Hindlimb muscle (tissue), 1 donor: ENCODE data around the gene ZNF668. TPM values are rescaled to one million over a fixed set of nuclear protein-coding genes. Genes with fewer than 3 reads are reported as not detected.
A peak's percentile ranks its signal among the peaks of the same experiment; 100 is the strongest.

Experiments used
- DNase-seq: peaks from one replicate; pipeline ENCODE4 v3.0.0-alpha.2; 2013
- polyA plus RNA-seq: library from polyadenylated mRNA; unstranded; fragments of 120-200 nt; gene quantifications from one replicate; pipeline ENCODE4 v1.2.1, GENCODE V29; 2013; ENCODE audit not compliant: insufficient read length

Gene ZNF668
- 11.2 TPM for polyA plus RNA-seq

DNA sequence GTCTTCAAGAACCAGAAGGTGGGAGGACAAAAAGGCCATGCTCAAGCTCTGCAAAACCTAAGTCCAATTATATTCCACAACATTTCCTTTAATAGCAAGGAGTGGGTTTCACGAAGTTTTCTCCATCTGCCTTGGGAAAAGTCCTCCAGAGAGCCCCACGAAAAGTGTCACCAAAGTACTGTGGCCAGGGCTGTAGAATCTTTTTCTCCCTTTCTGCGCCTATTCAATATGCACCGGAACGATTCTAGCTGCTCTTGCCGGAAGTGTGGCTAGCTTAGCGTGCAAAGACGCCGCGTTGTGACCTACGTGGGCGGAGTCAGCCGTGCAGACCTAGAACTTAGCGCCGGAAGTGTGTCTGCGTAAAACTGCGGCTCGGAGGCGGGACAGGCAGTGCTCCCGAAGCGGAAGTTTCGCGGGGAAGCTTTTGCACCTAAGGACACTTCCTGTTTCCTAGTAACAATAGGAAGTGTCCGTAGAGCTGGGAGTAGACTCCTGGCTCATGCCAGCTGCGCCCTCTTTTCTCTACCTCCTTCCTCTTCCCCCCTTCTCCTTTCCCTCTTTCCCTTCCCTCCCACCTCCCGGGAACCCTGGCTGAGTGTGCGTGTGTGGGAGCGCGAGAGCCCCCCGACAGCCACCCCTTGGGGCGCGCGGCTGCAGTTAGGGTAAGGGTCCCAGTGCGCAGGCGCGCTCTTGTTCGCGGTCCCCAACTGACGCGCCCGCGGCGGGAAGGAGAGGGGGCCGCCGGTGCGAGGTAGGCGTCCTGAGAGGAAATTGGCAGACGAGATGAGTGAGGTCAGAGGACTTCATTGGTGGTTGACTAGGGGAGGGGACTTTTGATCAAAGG is at the start of gene ZNF668, which contains the start of gene ZNF646:
TSS of gene ZNF668 (minus strand) at position 271 of the 844 bp plus-strand sequence. CDS start 9,781 bp downstream, outside the sequence.
TSS of gene ZNF646 (plus strand) at position 453 of the 844 bp plus-strand sequence. CDS start 1,903 bp downstream, outside the sequence.
- peak; percentile 99 for DNase-seq

DNA sequence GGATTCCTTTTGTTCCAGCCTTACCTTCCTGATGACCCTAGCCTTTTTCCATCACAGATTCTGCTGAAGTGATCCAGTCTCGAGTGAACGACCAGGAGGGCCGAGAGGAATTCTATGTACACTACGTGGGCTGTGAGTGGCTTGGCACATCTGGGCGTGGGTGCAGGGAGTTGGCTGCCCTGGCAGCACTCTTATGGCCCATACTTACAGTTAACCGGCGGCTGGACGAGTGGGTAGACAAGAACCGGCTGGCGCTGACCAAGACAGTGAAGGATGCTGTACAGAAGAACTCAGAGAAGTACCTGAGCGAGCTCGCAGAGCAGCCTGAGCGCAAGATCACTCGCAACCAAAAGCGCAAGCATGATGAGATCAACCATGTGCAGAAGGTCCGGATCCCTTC is 46.1 kb upstream of the ZNF668 start:
- DNase-seq: no peak

DNA sequence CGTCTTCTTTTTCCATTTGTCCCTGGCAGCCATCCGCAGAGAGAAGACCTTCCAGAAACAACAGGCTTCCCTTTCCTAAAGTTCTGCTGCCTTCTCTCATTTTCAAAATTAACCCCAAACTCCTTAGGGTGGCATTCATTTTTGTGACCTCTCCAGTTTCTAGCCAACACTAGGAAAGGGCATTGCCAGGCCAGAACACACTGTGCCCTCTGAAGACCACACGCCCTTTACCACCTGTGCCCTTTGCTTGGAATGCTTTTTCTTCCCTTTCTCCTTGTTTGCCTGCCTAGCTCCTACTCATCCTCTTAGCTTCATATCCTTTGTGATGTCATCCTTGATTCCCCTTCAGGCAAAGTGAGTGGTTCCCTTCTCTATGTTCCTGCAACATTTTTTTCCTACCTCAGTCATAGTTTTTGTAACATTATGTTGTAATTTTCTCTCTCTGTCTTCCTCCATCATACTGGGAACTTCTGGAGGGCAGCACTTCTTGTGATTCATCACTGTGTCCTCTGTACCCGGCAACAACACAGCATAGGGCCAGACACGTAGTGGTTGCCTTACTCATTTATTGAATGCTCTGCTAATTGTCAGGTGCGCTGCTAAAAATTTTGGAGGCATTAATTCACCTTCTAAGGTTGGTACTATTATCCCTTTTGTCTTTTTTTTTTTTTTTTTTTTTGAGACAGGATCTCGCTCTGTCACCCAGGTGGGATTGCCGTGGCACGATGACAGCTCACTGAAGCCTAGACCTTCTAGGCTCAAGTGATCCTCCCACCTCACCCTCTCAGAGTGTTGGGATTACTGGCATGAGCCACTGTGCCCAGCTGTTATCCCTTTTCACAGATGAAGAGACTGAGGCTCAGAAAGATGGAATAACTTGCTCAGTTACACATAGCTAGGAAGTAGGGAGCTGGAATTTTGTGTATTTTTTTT is 44.4 kb upstream of the ZNF668 start:
- DNase-seq: no peak

DNA sequence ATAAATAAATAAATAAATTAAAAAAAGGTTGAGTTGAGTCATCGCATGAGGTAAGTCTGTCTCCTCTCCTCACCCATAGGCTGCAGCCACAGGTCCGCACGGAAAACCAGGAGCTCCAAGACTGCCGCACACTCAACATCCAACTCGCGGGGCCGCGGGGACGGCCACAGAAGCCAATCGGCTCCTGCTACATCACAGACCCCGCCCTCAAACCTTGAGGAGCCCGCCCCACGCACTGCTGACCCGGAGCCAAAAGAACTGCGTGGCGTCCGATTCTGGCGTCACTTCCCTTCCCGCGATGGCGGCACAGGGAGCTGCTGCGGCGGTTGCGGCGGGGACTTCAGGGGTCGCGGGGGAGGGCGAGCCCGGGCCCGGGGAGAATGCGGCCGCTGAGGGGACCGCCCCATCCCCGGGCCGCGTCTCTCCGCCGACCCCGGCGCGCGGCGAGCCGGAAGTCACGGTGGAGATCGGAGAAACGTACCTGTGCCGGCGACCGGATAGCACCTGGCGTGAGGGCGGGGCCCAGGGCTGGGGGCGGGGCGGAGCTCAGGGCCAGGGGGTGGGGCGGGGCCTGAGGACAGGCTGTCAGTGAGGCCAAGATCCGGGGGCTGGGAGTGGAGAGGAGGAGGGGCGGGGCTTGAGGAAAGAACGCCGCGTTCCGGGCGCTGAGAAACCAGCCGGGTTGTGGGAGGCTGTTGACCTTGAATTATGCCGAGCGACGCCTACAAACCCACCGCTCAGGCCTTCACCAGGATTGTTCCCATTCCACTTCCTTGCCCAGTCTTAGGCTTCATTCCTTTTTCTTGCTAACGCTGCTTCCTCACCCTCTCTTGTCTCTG is 43.6 kb upstream of the ZNF668 start, which contains the start of gene KAT8:
TSS of gene KAT8 (plus strand) at position 281 of the 839 bp plus-strand sequence. CDS start at position 299, 18 bp downstream.
- peak; percentile 98 for DNase-seq

DNA sequence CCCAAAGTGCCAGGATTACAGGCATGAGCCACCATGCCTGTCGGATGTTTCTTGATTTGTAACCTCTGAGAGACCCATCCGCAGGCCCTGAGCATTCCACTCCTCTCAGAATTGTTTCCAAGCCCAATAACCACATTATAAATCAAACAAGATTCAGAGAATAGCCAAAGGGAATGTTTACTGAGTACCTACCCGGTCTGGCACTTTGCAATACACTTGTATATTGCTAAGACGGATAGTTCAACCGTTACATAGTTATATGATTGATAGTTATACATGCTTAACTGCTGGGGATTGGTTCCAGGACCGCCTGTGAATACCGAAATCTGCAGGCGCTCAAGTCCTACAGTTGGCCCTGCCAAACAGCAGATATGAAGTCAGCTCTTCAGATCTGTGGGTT is 40.4 kb upstream of the ZNF668 start:
- DNase-seq: no peak

DNA sequence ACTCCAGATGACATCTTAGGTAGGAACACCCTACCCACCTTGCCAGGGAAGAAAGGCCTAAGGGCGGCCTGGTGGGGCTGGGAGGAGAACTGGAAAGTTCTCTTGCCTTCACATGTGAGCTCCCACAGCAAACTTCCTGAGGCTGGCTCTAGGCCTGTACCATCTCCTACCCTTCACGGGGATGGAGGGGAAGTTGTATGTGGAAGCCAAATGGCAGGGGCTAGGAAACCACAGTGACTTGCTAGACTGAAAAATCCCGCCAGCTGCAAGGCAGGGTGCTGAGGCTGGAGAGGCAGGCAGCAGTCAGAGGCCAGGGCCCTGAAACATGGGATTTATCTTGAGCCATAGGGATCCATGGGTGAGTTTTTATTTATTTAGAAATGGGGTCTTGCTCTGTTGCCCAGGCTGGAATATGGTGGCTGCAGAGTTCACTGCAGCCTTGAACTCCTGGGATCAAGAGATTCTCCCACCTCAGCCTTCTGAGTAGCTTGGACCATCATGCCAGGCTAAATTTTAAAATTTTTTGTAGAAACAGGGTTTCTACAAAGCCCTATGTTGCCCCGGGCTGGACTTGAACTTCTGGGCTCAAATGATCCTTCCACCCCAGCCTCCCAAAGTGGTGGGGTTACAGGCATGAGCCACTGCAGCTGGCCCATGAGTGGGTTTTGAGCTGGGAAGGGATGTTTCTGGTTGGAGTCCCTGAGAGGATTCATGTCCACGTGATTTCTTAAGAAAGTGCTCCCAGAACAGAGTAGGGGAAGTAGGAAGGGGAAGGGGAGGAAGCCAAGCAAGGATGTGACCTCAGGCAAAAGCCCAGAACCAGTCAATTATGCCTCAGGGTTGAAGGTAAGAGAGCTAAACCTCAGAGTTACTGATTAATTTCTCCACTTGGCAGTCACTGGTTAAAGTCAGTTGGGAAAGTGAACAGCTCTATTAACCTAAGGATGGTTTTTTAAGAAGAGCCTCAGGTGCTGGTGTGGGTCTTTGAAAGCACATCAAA is 39.4 kb upstream of the ZNF668 start:
- no peak for DNase-seq

DNA sequence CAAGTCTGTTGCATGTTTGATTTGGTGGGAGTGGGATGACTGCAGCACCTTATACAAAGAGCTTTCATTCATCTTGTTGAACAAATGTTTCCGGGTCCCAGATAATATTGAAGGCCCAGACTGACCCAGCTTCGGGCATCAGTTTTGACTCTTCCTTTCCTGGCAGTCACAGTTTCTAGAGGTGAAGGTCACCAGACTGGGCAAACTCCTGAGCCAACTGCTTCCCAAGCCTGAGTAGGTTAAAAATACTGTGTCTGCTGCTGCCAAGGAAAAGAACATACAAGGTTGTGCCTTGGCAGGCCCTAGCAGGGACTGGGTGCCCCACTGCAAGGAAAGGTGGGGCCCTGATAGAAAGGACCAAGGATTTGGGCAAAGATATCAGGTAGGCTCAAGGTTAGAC is 38.7 kb upstream of the ZNF668 start:
- no peak for DNase-seq

DNA sequence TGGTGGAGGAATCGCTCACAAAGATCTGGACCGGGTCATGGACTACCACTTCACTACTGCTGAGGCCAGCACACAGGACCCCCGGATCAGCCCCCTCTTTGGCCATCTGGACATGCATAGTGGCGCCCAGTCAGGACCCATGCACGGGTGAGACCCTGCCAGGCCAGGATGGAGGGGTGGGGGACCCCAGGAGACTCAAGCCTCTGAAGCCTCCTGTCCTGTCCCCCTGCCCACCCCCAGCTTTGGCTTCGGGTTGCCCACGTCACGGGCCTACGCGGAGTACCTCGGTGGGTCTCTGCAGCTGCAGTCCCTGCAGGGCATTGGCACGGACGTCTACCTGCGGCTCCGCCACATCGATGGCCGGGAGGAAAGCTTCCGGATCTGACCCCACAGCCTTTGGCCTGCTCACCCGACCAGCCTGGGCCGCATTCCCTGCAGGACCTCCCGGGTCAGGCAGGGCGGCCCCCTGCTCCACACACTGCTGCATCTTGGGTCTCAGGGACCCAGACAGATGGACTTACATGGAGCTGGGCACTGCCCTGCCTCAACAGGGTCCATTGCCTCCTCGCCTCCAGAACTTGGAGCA is 37.9 kb upstream of the ZNF668 start:
- DNase-seq: no peak

DNA sequence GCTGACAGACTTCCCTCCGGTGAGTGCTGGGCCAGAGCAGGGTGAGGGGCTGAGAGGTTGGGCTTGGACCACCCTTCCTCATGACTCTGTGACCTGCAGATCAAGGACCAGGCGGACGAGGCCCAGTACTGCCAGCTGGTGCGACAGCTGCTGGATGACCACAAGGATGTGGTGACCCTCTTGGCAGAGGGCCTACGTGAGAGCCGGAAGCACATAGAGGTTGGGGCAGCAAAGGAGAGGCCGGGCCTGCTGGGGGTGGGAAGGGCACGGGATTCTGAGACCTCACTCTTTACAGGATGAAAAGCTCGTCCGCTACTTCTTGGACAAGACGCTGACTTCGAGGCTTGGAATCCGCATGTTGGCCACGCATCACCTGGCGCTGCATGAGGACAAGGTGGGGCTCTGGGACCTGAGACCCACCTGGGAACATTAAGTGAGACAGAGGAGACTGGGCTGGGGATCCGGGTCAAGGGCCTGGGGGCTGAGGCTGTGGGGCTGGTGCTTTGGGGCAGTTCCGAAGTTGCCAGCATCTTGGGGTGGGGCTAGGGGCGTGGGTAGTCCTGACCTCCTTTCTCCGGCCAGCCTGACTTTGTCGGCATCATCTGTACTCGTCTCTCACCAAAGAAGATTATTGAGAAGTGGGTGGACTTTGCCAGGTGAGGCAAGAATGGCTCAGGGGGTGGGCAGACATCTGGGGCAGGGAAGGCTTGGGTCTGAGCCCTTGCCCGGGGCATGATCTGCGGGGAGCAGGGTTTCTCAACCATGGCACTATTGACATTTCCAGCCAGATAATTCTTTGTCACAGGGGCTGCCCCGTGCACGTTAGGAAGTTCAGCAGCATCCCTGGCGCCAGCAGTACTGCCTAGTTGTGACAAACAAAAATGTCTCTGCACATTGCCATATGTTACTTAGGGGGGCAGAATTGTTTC is 36.3 kb upstream of the ZNF668 start:
- DNase-seq: no peak

DNA sequence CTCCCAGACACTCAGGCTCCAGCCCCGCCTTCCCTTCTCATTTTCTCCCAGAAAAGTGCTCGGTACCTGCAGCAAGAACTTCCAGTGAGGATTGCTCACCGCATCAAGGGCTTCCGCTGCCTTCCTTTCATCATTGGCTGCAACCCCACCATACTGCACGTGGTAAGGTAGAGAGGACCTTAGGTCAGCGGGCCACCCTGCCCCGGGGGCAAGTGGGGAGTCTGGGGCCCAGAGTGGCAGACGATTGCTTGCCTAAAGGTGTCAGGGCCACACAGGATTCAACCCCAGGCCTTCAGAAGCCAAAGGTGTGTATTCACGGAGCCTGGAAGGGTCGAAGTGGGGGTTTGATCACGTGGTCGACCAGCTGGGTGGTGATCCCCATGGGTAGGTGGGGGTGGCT is 35.6 kb upstream of the ZNF668 start:
- DNase-seq: no peak

DNA sequence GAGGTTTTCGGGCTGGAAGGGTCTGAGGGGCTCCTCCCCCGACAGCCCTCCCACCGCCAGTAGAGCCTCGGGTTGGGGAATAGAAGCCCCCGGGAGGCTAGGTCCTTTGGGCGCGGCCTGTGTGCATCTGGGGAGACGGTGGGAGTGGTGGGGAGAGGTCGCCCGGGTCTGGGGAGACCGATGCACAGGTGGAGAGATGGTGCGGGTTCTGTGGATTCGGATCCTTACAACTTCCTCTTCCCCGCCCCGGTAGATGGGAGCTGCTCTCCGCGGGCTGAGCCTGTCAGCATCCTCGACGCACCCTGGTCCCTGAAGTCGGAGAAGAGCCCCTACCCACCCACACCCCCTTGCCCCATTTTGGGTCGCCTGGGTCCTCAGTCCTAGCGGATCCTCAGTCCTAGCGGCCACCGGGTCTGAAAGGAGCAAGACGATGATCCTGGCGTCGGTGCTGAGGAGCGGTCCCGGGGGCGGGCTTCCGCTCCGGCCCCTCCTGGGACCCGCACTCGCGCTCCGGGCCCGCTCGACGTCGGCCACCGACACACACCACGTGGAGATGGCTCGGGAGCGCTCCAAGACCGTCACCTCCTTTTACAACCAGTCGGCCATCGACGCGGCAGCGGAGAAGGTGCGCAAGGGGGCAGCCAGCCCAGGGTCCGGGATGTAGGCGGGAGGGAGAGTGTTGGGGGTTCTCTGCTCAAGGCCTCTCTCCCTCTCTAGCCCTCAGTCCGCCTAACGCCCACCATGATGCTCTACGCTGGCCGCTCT is 34.9 kb upstream of the ZNF668 start:
- no peak for DNase-seq

DNA sequence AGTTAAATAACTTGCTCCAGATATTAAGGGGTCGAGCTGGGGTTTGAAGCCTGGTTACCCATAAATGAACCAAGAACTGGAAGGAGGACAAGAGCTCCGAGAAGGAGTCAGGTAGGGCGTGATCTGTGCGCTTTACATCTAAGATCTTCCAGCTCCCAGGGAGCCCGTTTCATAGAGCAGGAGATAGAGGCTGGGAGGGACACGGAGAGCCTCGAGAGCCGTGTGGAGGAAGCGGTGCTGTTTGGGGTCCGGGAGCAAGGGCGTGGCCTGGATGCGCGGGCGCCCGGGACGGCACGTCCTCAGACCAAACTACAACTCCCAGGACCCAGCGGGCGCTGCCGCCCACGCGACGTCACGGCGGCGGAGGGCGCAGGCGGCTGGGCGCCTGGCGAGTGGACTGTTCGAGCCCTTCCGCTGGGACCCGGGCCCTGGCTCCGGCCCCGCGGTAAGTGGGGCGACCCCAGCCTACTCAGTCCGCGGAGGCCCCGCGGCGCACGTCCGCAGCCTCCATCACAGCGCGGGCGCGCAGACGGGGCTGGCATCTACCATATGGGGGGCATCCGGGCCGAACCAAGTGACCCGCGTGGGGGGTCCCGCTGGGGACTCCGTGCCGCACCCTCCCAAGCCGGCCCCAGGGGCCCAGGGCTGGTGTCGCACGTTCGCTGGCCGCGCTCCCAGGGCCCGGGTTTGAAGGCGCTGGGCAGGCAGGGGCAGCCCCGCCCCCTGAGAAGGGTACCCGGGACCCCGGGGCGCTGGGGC is 34.2 kb upstream of the ZNF668 start, which contains the start of gene BCKDK:
TSS of gene BCKDK (plus strand) at position 352 of the 759 bp plus-strand sequence. CDS start 838 bp downstream, outside the sequence.
- peak; percentile 73 for DNase-seq

DNA sequence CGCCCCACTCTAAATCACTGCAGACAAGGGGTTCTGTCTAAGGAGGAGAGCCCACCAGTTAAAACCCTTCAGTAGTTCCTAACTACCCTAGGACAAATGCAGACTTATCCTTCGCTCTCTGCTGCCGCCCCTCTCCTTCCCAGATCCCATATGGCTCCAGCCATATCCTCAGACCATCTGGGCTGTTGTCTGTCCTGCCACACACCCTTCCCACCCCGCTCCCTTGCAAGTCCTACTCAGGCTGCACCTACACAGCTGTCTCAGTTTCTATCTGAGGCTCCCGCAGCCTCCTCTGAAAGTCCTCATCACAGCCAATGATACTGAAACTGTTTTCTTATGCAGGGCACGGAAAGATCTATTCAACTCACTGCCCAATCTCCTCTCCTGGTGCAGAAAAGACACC is 33.4 kb upstream of the ZNF668 start:
- DNase-seq: no peak

DNA sequence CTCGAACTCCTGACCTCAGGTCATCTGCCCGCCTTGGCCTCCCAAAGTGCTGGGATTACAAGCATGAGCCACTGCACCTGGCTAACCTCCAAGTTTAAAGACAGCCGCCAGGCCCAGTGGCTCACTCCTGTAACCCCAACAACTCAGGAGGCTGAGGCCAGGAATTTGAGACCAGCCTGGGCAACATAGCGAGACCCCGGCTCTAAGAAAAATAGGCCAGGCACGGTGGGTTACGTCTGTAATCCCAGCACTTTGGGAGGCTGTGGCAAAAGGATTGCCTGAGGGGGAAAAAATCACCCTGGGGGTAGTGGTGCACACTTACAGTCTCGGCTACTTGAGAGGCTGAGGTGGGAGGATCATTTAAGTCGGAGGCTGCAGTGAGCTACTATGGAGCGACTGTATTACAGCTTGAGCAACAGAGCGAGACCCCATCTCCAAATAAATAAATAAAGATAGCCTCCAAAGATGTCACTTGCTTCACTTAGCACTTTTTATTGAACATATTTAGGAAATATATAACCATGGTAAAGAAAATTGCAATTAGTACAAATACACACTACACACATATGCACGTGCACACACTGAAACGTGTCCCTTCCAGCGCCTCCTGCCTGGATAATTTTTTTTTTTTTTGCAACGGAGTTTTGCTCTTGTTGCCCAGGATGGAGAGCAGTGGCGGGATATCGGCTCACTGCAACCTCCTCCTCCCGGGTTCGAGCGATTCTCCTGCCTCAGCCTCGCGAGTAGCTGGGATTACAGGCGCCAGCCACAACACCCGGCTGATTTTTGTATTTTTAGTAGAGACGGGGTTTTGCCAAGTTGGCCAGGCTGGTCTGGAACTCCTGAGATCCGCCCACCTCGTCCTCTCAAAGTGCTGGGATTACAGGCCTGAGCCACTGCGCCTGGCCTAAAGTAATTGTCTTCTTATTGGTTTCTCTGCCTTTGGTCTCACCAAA is 32.7 kb upstream of the ZNF668 start:
- DNase-seq: no peak

DNA sequence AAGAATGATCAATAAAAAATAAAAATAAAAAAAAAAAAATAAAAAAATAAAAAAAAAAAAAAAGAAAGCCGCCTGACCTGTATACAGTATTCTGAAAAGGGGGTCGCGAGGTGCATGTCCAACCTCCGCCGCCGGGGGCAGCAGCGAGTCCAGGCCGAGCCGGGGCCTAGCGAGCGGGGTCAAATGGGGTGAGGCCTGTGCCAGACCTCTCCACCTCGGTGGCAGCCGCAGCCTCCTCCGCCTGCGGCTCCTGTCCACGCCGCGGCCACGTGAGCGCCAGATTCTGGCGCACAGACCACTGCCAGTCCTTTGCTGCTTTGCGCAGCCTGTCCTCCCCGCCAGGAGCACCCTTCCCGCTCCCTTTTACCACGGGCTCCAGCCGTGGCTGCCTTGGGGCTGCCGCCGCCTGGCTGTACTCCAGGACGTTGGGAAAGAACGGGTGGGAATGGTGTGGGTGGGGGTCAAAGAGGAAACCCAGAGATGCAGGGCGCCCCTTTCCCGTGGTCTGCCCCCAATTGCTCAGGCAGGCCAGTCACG is 31.7 kb upstream of the ZNF668 start:
- DNase-seq: peak; percentile 64
